ENCODE results near the gene CEP89.

Gene CEP89

GRCh38 chr19:32831611-32832010 lies 140.1 kb downstream of the CEP89 start:
- no peak for DNase-seq

GRCh38 chr19:32830231-32831014 lies 141.3 kb downstream of the CEP89 start:
- no peak for DNase-seq

GRCh38 chr19:32829345-32829896 lies 142.3 kb downstream of the CEP89 start:
- no peak for DNase-seq

GRCh38 chr19:32828643-32829344 lies 143.0 kb downstream of the CEP89 start:
- no peak for DNase-seq

GRCh38 chr19:32828139-32828538 lies 143.6 kb downstream of the CEP89 start:
- no peak for DNase-seq
